Stimulated activated CD8-positive, alpha-beta memory T cell treated with anti-CD3 and anti-CD28 coated beads, Interleukin-12 subunit alpha, Interleukin-12 subunit beta, amount 100 ng/mL, for 24 hours (primary cell): ENCODE measurements around the gene ARIH1.
"Not testable (repeated sequence)": the region's sequence is repeated elsewhere in the genome, so short reads cannot be mapped to it uniquely, and the experiment has no call there.

ENCODE experiments used
- DNase-seq: peaks from one replicate; pipeline ENCODE4 v3.0.0-alpha.2; 2020; ENCODE audit errors: extremely low read depth

ARIH1 gene

DNA sequence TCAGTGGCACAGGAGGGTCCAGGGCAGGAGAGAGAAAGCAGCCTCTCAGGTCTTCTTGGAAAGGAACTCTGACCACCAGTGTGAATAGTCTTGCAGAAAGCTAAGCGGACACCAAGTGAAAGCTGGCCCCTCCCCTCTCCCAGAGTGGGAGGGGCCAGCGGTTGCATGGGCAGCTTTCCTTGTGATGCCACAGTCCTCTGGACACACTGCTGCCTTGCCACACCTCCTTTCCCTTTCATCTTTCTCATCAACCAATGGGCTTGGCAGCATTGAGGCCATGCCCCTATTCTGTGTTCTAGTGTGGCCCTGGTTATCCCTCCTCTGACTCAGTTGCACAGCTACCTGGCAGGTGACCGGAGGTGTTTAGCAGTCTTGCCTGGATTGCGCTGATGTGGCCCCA is 130.7 kb downstream of the ARIH1 start:
- DNase-seq = no peak

DNA sequence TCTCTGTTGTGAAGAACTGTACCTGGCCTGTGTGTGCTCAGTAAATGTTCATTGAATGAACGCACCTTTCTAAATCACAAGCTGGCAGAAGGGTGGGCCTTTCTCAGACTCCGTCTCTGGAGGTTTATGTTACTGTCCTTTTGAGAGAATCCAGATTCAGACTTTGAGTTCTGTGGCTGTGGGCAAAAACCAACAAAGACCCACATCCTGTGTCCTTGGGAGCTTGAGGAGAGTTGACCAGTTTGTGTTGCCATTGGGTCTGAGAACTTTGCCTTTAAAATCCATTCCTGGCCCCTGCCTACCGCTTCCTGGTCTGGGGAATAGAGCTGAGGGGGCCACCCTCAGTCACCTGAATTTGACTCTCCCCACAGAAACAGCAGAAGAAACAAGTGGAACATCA is 134.0 kb downstream of the ARIH1 start:
- not testable (repeated sequence) for DNase-seq

DNA sequence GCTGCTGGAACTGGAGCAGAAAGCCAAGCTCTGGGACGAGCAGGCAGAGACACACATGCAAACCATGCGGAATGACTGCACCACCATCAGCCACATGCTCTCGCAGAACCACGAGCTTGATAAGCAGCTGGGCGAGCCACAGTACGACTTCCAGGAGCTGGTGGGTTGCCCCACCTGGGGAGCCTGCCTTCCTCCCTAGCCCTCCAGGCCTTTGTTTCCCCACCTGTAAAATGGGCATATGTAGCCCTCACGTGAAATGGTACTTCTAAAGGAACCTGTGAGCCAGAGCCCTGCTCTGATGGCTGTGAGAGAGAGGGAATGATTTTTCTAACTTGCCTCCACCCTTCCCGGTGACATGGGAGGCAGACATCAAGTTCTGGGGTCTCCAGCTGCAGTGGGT is 135.7 kb downstream of the ARIH1 start:
- no peak for DNase-seq

DNA sequence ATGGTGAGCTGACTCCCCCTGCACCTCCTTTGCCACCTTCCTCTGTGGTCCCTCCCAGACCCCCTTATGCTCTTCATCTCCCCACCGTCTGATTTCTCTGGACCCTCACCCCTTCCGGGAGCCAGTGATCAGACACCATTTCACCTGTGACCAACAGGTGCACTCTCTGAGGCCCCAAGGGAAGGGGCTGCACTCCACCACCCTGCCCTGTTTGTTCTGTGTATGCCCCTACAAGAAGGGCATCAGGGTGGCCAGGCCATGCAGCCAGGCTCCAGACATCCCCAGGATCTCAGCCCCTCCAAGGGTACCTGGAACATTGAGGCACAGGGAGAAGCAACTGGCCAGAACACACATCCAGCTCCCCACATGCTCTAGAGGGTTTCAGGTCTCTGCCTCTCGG is 138.2 kb downstream of the ARIH1 start:
- not testable (repeated sequence) for DNase-seq

DNA sequence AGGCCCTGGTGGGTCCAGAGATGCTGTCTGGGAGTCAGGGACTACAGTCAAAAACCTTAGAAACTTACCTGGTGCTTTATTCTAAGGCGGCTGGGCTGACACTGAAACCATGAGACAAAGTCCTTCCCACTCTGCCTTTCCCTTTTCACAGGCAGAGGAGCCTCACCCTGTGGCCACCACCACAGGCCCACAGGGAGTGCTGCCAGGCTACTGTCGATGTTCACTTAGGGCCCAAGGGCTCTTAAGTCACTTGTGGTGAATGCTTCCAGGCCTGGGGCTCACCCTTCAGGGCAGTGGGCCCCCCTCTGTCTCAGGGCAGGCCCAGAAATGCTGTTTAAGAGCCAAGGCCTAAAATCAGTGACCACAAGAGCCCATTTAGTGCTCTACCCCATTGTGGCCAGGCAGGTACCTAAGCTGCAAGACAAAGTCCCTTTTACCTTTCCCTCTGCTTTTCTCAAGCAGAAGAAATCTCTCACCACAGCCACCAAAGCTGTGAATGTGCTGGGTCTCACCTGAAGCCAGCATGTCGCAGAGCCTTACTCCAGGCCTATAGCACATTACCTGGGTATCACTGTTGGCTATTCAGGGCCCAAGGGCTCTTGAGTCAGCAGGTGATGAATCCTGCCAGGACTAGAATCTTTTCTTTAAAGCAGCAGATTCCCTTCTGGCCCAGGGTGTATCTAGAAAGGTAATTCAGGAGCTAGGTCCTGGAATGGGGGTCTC is 140.8 kb downstream of the ARIH1 start:
- no peak for DNase-seq

DNA sequence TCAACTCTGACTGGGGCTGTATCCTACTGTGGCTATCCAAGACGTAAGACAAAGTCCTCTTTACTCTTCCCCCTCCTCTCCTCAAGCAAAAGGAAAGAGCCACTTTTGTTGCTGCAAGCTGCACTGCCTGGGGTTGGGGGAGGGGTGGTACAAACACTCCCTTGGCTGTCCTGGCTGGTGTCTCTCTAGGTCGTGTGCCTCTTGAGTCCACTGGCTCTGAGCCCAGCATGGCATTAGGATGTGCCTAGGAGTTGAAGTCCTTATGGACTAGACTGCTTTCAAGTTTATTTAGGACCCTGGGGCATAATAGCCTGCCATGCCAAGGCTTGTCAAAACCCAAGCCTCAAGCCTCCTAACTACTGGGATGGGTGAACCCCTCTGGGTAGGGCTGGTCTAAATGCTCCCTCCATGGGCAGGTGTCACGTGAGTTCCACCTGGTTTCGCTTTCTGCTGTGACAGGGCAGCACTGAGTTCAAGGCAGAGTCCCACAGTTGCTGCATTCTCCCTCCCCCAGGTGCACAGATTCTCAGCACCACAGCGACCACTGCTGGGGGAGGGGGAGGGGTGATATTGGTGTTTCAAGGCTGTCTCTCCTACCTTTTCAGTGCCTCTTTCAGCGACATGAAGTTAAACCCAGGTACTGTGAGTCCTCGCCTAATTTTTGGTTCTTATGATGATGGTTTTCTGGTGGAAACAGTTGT is 141.6 kb downstream of the ARIH1 start:
- not testable (repeated sequence) for DNase-seq

DNA sequence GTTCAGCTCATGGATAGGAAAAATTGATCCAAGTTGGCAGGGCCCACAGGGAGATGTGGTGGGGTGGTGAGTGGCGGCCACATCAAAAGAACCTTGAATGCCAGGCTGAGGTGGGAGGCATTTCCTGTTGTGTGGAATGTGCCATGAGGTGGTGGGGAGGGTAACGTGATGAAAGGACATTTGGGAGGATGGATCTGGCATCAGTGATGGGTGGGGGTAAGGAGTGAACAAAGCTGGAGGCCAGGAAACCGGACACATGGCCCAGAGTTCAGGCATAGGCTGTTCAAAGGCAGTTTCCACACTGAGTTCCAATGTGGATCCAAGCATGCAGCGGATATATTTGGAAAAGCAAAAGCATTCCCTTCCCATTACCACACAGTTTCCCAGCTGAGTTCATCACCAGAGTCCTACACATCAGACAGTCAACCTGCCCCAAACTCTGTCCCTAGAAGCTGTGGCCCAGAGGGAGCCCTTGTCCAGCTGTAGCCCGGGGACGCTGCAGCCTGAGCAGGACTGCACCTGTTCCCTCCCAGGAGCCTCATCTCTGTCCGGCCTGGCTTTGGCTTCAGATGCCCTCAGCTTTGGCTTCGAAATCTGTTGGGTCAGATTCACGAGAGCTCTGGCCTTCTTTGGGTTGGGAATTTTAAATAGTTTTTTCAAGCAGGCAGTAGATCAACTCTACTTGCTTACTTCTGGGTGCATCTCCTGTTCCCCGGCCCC is 142.5 kb downstream of the ARIH1 start:
- DNase-seq = no peak

DNA sequence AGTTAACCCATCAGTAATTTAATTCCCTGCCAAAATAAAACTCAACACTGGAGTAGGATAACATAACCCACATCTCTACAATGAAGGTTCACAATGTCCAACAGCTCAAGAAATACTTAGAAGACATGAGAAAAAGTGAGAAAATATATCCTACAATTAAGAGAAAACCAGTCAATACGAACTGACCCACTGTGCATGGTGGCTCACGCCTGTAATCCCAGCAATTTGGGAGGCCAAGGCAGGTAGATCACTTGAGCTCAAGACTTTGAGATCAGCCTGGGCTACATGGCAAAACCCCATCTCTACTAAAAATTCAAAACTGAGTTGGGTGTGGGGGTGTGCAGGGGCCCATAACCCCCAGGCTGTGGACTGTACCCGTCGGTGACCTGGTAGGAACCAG is 149.7 kb downstream of the ARIH1 start:
- DNase-seq = not testable (repeated sequence)

DNA sequence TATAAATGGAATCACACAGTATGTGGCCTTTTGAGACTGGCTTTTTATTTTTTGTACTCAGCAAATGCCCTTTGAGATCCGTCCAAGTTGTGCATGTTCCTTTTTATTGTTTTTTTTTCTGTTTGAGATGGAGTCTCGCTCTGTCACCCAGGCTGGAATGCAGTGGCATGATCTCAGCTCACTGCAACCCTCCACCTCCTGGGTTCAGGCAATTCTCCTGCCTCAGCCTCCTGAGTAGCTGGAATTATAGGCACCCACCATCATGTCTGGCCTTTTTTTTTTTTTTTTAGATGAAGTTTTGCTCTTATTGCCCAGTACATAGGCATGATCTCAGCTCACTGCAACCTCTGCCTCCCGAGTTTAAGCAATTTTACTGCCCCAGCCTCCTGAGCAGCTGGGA is 152.0 kb downstream of the ARIH1 start:
- DNase-seq = not testable (repeated sequence)

DNA sequence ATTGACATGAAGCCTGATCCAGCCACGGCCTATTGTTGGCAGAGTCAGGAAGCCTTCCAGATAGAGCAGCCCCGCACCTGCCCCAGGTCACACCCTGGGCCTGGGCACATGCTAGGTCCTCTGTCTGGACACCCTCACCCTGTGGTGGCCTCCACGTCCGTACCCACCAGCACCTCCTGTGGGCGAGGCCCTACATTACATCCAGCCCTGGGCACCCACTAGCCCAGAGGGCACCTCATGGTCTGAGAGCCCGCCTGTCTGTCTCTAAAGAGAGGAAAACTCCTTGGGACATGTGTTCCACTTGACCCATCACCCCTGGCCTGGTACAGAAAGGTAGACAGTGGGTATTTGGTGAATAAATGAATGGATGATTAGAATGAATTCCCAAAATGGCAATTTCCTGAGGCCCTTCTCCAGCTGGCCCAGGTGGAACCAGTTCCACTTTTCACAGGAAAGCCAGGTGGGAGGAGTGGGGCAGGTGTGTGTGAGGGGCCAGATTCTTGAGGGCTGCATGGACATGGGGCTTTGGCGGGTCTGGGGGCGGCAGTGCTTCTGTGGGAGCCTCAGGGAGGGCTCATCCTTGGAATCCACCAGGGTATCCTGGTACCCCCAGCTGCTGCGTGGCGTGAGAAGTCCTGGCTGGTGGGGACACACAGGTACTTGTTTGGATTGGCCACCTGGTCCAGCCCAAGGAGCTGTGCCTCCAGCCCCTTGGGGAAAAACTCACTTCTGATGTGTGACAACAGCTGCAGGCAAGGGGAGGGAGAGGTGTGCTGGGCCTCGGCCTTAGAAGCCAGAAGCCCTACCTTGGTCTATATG is 154.3 kb downstream of the ARIH1 start:
- not testable (repeated sequence) for DNase-seq

DNA sequence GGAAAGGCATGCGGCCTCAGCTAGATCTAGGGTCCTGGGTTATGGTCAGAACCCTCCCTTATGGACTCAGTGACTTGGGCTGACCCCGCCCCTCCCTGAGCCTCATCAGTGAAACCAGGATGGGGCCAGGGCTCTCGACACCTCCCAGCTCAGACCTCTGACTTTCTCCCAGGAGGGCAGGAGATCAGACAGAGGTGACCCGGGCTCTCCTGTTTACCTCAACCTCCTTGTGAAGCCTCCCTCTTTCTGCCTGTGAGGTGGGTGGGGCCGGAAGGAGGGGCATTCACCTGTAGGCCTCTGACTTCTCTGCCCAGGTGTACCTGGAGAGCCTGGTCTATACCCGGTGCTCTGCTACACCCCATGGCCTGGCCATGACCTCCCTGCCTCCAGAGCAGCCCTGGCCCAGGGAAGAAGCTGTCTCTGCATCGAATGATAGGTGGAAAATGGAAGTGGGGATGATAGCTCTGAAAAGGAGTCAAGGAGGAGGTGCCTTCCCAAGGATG is 155.0 kb downstream of the ARIH1 start:
- not testable (repeated sequence) for DNase-seq

DNA sequence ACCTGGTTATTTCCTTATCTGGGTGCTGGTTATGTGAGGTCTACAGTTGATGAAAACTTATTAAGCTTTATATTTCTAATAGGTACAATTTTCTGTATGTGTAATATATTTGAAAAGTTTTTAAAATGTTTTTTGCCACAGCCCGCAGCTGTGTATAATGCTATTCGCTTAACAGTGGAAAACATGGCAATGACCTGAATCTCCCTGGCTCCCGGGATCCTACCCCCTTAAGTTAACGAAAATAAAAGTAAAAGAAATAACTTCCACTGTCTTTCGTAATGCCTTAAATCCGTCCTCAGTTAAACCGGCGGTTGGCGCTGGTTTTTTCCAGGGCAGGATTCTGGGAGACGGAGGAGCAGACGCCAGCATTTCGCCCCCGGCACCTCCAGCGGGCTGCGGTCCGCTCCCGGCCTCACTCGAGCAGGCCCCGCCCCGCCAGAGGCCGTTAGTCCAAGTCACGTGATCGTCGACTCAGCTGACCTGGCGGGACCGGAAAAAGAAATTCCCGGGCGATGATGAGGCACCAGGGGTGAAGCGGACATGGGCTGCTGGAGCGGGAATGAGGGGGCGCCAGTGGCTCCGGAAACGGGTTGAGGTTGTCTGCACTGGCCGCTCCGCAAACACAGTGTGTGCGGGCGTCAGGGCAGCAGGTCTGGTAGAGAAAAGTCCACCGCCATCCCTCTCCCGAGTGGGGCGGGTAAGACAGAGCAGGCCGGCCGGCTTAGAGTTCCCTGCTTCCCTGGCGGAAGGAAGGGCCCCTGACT is 162.6 kb downstream of the ARIH1 start:
- not testable (repeated sequence) for DNase-seq

DNA sequence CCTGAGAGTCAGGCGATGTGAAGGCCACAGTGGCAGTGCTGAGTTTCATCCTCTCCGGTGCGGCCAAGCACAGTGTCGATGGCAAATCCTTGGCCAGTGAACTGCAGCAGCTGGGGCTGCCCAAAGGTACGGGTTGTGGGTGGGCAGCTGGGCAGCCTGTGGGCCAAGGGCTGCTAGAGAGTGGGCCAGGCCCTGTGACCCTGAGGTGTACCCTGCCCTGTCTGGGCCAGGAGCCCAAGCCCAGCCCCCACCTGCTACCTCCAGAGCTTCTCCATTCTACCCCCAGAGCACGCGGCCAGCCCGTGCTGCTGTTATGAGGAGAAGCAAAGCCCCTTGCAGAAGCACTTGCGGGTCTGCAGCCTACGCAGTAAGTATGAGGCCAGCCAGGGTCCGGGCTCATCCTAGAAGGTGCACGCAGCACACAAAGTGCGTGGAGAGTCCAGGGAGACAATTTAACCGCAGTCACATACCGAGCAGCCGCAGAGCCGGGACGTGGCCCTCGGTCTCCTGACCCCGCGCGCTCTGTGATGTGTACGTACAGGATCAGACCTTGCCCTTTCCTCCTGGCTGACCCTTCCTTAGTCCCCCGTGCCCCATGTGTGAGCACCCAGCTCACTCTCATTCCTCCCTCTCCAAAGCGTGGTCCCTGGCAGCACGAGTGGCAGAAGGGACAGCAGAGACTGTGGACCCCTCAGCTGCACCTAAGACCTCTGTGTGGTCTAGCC is 165.8 kb downstream of the ARIH1 start:
- not testable (repeated sequence) for DNase-seq

DNA sequence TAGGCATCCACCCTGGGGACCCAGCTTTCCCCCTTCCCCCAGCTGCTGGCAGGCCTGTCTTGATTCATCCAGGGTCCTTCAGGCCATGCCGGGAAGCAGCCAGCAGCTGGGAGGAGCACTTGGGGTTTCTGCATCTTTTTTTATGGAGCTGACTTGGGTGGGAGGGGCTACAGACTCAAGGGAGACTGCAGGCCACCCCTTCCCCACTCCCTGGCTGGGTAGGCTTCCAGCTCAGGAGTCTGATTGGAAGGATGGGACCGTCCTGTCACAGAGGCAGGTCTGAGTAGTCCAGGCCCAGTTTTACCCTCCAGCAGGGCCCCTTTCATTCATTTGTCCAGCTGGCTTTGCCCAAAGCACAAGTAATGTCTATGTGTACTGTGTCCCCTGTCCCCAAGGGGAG is 168.1 kb downstream of the ARIH1 start:
- not testable (repeated sequence) for DNase-seq

DNA sequence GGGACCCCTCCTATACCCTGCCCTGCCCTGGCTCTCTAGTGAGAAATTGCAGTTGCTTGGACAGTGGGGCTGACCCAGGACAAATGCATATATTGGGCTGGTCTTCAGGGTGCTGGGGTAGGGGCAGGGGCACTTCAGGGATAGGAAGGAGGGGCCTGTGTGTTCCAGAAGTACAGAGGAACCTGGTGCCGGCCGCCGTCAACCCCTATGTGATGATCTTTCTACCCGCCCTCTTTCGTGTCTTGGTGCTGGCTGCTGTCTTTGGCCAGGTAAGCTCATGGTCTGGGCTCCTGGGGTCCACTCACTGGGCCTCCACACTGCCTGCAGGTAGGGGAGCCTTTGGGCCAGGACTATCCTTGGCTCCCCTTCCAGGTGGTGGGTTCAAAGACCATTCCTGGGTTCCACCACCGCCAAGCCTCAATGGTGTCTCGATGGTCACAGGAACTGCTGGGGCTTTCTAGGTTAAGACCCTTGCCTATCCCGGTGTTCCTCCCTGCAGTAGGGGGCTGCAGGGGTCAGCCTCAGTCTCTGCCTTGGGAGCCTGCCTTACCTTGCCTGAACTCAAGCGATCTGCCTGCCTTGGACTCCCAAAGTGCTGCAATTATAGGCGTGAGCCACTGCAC is 174.6 kb downstream of the ARIH1 start:
- not testable (repeated sequence) for DNase-seq
